ENCODE data around the gene DNAH2.

- no peak for TF ChIP-seq CTCF (IDR thresholded peaks at IDR 0.05; ENCODE audit: low read depth, low read length)
- TF ChIP-seq EZH2phosphoT487 (IDR thresholded peaks at IDR 0.05; ENCODE audit: low read depth) = no peak
Measured at GRCh38 chr17:7705269-7706255, 12.0 kb upstream of the DNAH2 start.

All from OCI-LY3 (cell line).